ENCODE results near the gene PCBD1.

The PCBD1 gene

DNA sequence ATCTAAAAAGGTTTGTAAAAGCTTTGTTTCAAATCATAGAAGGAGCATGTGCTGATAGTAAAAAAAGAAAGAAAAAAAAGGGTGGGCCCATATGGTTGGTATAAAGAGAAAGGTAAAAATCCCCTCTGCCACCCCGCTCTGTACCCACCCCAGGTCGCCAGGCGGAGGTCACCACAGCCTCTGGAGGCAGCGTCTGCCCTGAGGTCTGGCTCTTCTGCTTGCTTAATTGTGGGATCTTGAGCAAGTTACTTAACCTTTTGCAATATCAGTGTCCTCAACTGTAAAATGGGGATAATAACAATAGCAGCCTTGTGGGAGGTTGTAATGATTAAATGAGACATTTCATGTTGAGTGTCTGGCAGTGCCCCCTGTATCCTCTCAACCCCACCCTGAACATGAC lies 10.7 kb upstream of the PCBD1 start:
- DNase-seq (ENCODE audit: low read depth): no peak
- no peak overlapping the region for H3K4me3 ChIP-seq (ENCODE audit: low read length)
- TF ChIP-seq, protein P1, sequence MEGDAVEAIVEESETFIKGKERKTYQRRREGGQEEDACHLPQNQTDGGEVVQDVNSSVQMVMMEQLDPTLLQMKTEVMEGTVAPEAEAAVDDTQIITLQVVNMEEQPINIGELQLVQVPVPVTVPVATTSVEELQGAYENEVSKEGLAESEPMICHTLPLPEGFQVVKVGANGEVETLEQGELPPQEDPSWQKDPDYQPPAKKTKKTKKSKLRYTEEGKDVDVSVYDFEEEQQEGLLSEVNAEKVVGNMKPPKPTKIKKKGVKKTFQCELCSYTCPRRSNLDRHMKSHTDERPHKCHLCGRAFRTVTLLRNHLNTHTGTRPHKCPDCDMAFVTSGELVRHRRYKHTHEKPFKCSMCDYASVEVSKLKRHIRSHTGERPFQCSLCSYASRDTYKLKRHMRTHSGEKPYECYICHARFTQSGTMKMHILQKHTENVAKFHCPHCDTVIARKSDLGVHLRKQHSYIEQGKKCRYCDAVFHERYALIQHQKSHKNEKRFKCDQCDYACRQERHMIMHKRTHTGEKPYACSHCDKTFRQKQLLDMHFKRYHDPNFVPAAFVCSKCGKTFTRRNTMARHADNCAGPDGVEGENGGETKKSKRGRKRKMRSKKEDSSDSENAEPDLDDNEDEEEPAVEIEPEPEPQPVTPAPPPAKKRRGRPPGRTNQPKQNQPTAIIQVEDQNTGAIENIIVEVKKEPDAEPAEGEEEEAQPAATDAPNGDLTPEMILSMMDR (conservative IDR thresholded peaks at IDR 0.05; ENCODE audit: low read length): no peak

DNA sequence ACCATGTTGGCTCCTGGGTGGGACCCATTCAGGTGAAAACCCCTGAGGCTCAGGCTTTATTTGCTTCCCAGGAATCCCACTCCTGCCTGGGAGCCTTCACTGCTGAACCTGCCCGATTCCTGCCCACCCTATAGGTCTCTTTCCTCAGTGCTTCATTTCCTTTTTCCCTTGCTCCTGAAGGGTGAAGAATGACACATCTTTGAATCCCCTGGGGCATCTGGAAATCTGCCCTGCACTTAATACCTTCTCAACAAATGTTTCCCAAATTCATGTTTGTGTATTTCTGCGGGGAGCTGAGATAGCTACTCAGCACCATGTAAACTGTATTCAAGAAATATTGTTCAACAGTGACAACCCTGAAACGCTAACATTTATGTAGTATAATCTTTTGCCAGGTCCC lies 10.3 kb upstream of the PCBD1 start:
- no peak for DNase-seq (ENCODE audit: low read depth)
- TF ChIP-seq, protein P1 (conservative IDR thresholded peaks at IDR 0.05; ENCODE audit: low read length): no peak
- H3K4me3 ChIP-seq (ENCODE audit: low read length): no peak overlapping the region

DNA sequence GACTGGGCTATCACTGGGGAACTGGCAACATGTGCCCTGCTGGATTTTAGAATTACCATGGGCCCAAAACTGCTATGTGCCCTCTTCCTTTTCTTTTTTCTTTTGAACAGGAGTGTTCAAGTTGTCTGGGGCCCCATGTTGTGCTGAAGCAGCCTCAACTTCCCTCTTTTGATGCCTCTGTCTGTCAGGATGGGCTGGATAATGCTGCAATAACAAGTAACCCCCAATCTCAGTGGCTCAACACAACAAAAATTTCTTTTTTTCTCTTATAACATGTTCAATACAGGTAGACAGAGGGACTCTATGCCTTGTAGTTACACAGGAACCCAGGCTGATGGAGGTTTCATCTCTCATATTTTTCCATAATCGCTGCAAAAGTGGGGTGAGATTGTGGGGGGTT lies 8.2 kb upstream of the PCBD1 start:
- TF ChIP-seq, protein P1 (conservative IDR thresholded peaks at IDR 0.05; ENCODE audit: low read length): no peak
- no peak overlapping the region for H3K4me3 ChIP-seq (ENCODE audit: low read length)
- no peak for DNase-seq (ENCODE audit: low read depth)

DNA sequence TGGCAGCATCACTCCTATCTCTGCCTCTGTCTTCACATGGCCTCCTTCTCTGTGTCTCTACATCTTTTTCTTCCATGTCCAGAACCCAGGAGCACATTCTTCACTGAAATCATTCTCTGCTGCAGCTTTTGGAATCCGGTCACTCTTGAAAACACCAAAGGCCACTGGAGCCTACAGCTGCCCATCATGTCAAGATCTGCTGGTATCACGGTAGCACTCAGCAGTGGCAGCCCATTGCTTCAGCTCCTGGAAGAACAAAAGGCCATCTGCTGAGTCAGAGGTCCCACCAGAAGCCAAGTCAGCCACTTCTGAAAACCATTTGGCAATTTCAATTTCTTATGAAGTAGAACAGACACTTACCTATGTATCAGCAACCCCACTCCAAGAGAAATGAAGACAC lies 6.1 kb upstream of the PCBD1 start:
- DNase-seq (ENCODE audit: low read depth): no peak
- no peak overlapping the region for H3K4me3 ChIP-seq (ENCODE audit: low read length)
- TF ChIP-seq, protein P1 (conservative IDR thresholded peaks at IDR 0.05; ENCODE audit: low read length): no peak

DNA sequence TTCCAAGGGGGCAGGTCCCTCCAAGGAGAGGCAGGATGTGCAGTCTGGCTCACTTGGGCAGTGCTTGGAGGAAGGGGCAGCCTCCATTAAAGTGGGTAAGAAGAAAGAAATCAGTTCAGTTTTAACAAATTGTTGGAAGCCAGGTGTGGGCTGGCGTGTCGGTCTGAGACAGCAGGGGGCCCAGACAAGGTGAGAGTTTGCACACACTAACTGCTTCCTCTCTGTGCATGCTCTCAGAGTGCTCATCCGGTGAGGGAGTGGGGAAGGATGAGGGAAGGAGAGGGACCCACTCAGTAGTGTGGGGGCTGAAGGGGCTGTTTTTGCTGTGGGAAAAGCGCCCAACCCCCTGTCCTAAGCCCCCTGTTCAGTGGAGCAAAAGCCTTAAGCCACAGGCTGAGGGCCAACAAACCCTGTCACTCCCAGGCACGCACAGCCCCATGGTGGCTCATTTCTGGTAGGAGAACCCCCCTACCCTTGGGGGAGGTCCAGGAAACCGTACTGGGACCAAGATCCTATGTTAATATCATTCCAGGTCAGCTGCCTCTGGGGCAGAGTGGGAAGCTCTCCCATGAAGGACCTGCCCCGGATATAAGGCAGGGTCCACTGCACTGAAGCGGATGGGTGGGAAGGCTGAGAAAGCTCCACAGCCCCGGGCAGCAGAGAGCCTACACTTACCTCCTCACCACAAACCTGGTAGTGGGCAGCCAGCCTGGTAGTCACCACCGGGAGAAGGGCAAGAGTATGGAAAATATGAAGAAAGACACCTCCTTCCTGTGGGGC lies 5.1 kb upstream of the PCBD1 start:
- TF ChIP-seq, protein P1 (conservative IDR thresholded peaks at IDR 0.05; ENCODE audit: low read length): no peak
- H3K4me3 ChIP-seq (ENCODE audit: low read length): no peak overlapping the region
- no peak for DNase-seq (ENCODE audit: low read depth)

DNA sequence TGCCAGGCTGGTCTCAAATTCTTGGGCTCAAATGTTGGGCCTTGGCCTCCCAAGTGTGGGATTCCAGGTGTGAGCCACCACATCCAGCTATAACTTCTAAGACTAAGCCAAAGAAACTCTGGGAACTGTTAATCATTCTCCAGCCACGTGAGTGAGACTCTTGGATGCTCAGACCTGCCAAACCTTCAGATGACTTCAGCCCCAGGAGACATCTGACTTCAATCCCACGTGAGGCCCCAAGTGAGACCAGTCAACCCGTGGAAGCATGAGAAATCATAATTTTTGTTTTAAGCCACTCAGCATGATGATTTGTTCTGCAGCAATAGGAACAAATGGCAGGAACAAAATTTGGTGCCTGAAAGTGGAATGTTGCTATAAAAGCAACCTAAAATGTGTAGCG lies 4.3 kb upstream of the PCBD1 start:
- no peak overlapping the region for H3K4me3 ChIP-seq (ENCODE audit: low read length)
- no peak for DNase-seq (ENCODE audit: low read depth)
- TF ChIP-seq, protein P1 (conservative IDR thresholded peaks at IDR 0.05; ENCODE audit: low read length): no peak

DNA sequence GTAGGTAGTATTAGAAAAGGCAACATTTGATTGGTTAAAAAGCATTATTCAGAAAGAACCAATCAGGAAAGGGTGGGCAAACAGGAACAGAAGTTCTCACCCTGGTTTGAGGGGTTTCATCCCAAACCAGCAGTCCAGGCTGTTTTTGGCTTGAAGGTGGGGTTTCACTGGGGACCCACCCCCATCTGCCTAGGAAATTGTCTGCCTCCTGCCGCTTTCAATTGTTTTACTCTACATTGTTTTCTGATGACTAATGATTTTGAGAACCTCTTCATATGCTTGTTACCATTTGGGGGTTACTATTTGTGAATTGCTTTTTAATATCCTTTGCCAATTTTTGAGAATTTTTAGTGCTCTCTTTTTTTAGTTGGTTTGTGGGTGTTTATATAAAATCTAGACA lies 3.3 kb upstream of the PCBD1 start:
- TF ChIP-seq, protein P1 (conservative IDR thresholded peaks at IDR 0.05; ENCODE audit: low read length): no peak
- peak; percentile 22 for DNase-seq (ENCODE audit: low read depth)
- H3K4me3 ChIP-seq (ENCODE audit: low read length): no peak overlapping the region

Data from AG10803 (cell line).